ENCODE results near the gene SVIL.
"Not testable (repeated sequence)": the region's sequence is repeated elsewhere in the genome, so short reads cannot be mapped to it uniquely, and the experiment has no call there.

The SVIL gene

GRCh38 chr10:29603223-29603896 is 31.4 kb downstream of the SVIL start:
- no peak for DNase-seq (ENCODE audit: low read depth in 2 of 2)

- no peak for DNase-seq (ENCODE audit: low read depth in 2 of 2)
Observed at GRCh38 chr10:29600821-29601220, 34.0 kb downstream of the SVIL start.

GRCh38 chr10:29600067-29600466 is 34.7 kb downstream of the SVIL start:
- no peak for DNase-seq (ENCODE audit: low read depth in 2 of 2)

- no peak for DNase-seq (ENCODE audit: low read depth in 2 of 2)
Observed at GRCh38 chr10:29598851-29599311, 35.9 kb downstream of the SVIL start.

- no peak for DNase-seq (ENCODE audit: low read depth in 2 of 2)
Observed at GRCh38 chr10:29596826-29597225, 37.9 kb downstream of the SVIL start.

- no peak for DNase-seq (ENCODE audit: low read depth in 2 of 2)
Observed at GRCh38 chr10:29596356-29596755, 38.4 kb downstream of the SVIL start.

GRCh38 chr10:29595636-29596225 is 39.0 kb downstream of the SVIL start:
- DNase-seq (ENCODE audit: low read depth in 2 of 2): no peak

GRCh38 chr10:29595146-29595545 is 39.6 kb downstream of the SVIL start:
- DNase-seq (ENCODE audit: low read depth in 2 of 2): no peak

- DNase-seq (ENCODE audit: low read depth in 2 of 2): no peak
Observed at GRCh38 chr10:29591651-29591968, 43.2 kb downstream of the SVIL start.

- no peak for DNase-seq (ENCODE audit: low read depth in 2 of 2)
Observed at GRCh38 chr10:29590915-29591650, 43.7 kb downstream of the SVIL start.

GRCh38 chr10:29588629-29589421 is 45.9 kb downstream of the SVIL start:
- no peak for DNase-seq (ENCODE audit: low read depth in 2 of 2)

GRCh38 chr10:29587750-29588628 is 46.8 kb downstream of the SVIL start:
- DNase-seq (ENCODE audit: low read depth in 2 of 2): not testable (repeated sequence)

- DNase-seq (ENCODE audit: low read depth in 2 of 2): not testable (repeated sequence)
Observed at GRCh38 chr10:29587102-29587749, 47.5 kb downstream of the SVIL start.

GRCh38 chr10:29586509-29586908 is 48.3 kb downstream of the SVIL start:
- DNase-seq (ENCODE audit: low read depth in 2 of 2): no peak

GRCh38 chr10:29585488-29585976 is 49.2 kb downstream of the SVIL start:
- DNase-seq (ENCODE audit: low read depth in 2 of 2): no peak

- no peak for DNase-seq (ENCODE audit: low read depth in 2 of 2)
Observed at GRCh38 chr10:29584436-29584835, 50.3 kb downstream of the SVIL start.

- no peak for DNase-seq (ENCODE audit: low read depth in 2 of 2)
Observed at GRCh38 chr10:29583674-29584073, 51.1 kb downstream of the SVIL start.

- DNase-seq (ENCODE audit: low read depth in 2 of 2): not testable (repeated sequence)
Observed at GRCh38 chr10:29582769-29583168, 52.0 kb downstream of the SVIL start.

GRCh38 chr10:29579455-29579970 is 55.3 kb downstream of the SVIL start:
- no peak for DNase-seq (ENCODE audit: low read depth in 2 of 2)

- no peak for DNase-seq (ENCODE audit: low read depth in 2 of 2)
Observed at GRCh38 chr10:29578457-29578856, 56.3 kb downstream of the SVIL start.

All from stimulated activated CD4-positive, alpha-beta T cell treated with anti-CD3 and anti-CD28 coated beads, Interleukin-4, amount 100 ng/mL, for 48 hours (primary cell).